ENCODE results near the gene TMEM184B.

Gene TMEM184B

GRCh38 chr22:38221908-38222796 is 50.7 kb downstream of the TMEM184B start:
- no peak for DNase-seq

GRCh38 chr22:38221407-38221806 is 51.4 kb downstream of the TMEM184B start:
- no peak for DNase-seq

- DNase-seq: no peak
Observed at GRCh38 chr22:38220653-38221386, 52.0 kb downstream of the TMEM184B start.

- no peak for DNase-seq
Observed at GRCh38 chr22:38220163-38220562, 52.6 kb downstream of the TMEM184B start.

GRCh38 chr22:38219632-38220031 is 53.2 kb downstream of the TMEM184B start:
- no peak for DNase-seq

- DNase-seq: peak; percentile 41 to 72
Observed at GRCh38 chr22:38218661-38219622, 53.9 kb downstream of the TMEM184B start.

GRCh38 chr22:38215156-38216038 is 57.4 kb downstream of the TMEM184B start:
- no peak for DNase-seq

GRCh38 chr22:38214302-38215056 is 58.3 kb downstream of the TMEM184B start:
- DNase-seq: peak; percentile 76 to 90

GRCh38 chr22:38213990-38214301 is 58.9 kb downstream of the TMEM184B start:
- no peak for DNase-seq

GRCh38 chr22:38213319-38213989 is 59.4 kb downstream of the TMEM184B start:
- DNase-seq: peak in 1 of 2 donors; percentile 17

GRCh38 chr22:38212442-38212841 is 60.4 kb downstream of the TMEM184B start:
- DNase-seq: no peak

GRCh38 chr22:38211556-38211955 is 61.3 kb downstream of the TMEM184B start:
- no peak for DNase-seq

GRCh38 chr22:38208551-38208968 is 64.2 kb downstream of the TMEM184B start:
- DNase-seq: no peak

GRCh38 chr22:38207898-38208432 is 64.8 kb downstream of the TMEM184B start:
- no peak for DNase-seq

GRCh38 chr22:38205261-38206128 is 67.3 kb downstream of the TMEM184B start:
- no peak for DNase-seq

- DNase-seq: peak; percentile 48 to 55
Observed at GRCh38 chr22:38204784-38205183, 68.0 kb downstream of the TMEM184B start.

GRCh38 chr22:38203855-38204514 is 68.8 kb downstream of the TMEM184B start:
- no peak for DNase-seq

- DNase-seq: peak; percentile 45 to 62
Observed at GRCh38 chr22:38203090-38203810, 69.6 kb downstream of the TMEM184B start.
